ENCODE data around the gene BGN. TPM values are rescaled to one million over a fixed set of nuclear protein-coding genes. Genes with fewer than 3 reads are reported as not detected.
A peak's percentile ranks its signal among the peaks of the same experiment; 100 is the strongest.

BGN gene
- total RNA-seq, 1 experiment from 2014 or later: not detected

GRCh38 chrX:153458476-153458875 is 36.3 kb upstream of the BGN start:
- Mint-ChIP-seq H3K36me3 (ENCODE audit: insufficient read depth, unreplicated experiment) (peaks cover 8% of the 10 kb centered on the region), H3K4me1 (ENCODE audit: low read depth, unreplicated experiment) (no peaks in the 10 kb centered on the region), H3K4me3 (ENCODE audit: low read depth, unreplicated experiment) (no peak overlapping the region), H3K27ac (ENCODE audit: unreplicated experiment) (no peak overlapping the region), H3K27me3 (ENCODE audit: unreplicated experiment) (no peaks in the 10 kb centered on the region), H3K9me3 (ENCODE audit: low read depth, unreplicated experiment) (no peaks in the 10 kb centered on the region)
- intact Hi-C loops (cut with micrococcal nuclease; ENCODE audit: unreplicated experiment): no loop called here
- DNase-seq: no peak
- BruUV-seq (replicated peaks): no TSS peak
- TF ChIP-seq, protein P1, sequence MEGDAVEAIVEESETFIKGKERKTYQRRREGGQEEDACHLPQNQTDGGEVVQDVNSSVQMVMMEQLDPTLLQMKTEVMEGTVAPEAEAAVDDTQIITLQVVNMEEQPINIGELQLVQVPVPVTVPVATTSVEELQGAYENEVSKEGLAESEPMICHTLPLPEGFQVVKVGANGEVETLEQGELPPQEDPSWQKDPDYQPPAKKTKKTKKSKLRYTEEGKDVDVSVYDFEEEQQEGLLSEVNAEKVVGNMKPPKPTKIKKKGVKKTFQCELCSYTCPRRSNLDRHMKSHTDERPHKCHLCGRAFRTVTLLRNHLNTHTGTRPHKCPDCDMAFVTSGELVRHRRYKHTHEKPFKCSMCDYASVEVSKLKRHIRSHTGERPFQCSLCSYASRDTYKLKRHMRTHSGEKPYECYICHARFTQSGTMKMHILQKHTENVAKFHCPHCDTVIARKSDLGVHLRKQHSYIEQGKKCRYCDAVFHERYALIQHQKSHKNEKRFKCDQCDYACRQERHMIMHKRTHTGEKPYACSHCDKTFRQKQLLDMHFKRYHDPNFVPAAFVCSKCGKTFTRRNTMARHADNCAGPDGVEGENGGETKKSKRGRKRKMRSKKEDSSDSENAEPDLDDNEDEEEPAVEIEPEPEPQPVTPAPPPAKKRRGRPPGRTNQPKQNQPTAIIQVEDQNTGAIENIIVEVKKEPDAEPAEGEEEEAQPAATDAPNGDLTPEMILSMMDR (IDR thresholded peaks at IDR 0.05; ENCODE audit: unreplicated experiment): no peak
- CTCF ChIA-PET: no interaction called here

DNA sequence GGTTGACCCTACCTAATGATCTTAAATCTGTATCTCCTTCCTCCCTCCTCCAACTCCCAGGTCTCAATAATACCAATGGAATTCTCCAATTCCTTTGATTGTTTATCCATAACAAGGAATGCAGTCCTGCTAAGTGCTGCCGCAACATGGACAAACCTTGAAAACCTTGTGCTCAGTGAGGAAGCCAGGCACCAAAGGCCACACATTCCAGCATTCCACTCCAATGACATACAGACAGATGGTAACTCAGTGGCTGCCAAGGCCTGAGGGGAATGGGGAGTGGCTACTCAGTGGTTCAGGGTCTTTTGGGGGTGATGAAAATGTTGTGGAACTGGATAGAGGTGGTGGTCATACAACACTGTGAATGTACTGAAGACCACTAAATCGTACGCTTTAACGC is 34.8 kb upstream of the BGN start:
- CTCF ChIA-PET: interaction anchor here (1.2 kb wide), 1 partner anchor 427 kb away, joined by 4 read pairs; no protein-coding TSS in a partner anchor
- BruUV-seq (replicated peaks): no TSS peak
- no peaks in the 10 kb centered on the region for H3K9me3 Mint-ChIP-seq (ENCODE audit: low read depth, unreplicated experiment)
- no peak overlapping the region for H3K4me3 Mint-ChIP-seq (ENCODE audit: low read depth, unreplicated experiment)
- H3K27ac Mint-ChIP-seq (ENCODE audit: unreplicated experiment): no peak overlapping the region
- H3K36me3 Mint-ChIP-seq (ENCODE audit: insufficient read depth, unreplicated experiment): peaks cover 16% of the 10 kb centered on the region
- no peaks in the 10 kb centered on the region for H3K27me3 Mint-ChIP-seq (ENCODE audit: unreplicated experiment)
- TF ChIP-seq, protein P1 (IDR thresholded peaks at IDR 0.05; ENCODE audit: unreplicated experiment): no peak
- no peak for DNase-seq
- intact Hi-C loops (cut with micrococcal nuclease; ENCODE audit: unreplicated experiment): no loop called here
- H3K4me1 Mint-ChIP-seq (ENCODE audit: low read depth, unreplicated experiment): no peaks in the 10 kb centered on the region

DNA sequence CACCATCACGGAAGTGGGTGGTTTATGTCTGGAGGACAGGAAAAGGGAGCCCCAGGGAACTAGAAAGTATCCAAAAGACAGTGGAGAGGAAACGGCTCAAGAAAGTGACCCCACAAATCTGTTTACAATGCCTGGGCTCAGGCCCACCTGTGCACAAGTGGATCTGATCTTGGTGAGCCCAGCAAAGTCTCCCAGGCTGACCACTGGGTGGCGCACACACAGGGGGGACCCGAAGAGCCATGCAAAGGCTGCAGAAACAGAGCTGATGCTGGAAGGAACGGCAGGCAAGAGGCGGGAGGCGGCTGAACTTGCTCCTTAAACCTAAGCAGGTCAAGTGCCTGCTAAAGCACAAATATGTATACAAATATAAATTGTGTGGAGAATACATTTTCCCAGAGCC is 34.0 kb upstream of the BGN start:
- peak; percentile 65 for DNase-seq
- Mint-ChIP-seq H3K9me3 (ENCODE audit: low read depth, unreplicated experiment) (no peaks in the 10 kb centered on the region), H3K27ac (ENCODE audit: unreplicated experiment) (no peak overlapping the region), H3K36me3 (ENCODE audit: insufficient read depth, unreplicated experiment) (peaks cover 16% of the 10 kb centered on the region), H3K4me1 (ENCODE audit: low read depth, unreplicated experiment) (no peaks in the 10 kb centered on the region), H3K4me3 (ENCODE audit: low read depth, unreplicated experiment) (no peak overlapping the region), H3K27me3 (ENCODE audit: unreplicated experiment) (no peaks in the 10 kb centered on the region)
- TF ChIP-seq, protein P1 (IDR thresholded peaks at IDR 0.05; ENCODE audit: unreplicated experiment): peak; percentile 69
- CTCF ChIA-PET: interaction anchor here (0.6 to 1.6 kb wide), 5 partner anchors 10 to 428 kb away, joined by 3 to 9 read pairs (median 4); partner anchors contain the start of gene HAUS7
- intact Hi-C loops (cut with micrococcal nuclease; ENCODE audit: unreplicated experiment): no loop called here
- BruUV-seq (replicated peaks): no TSS peak

DNA sequence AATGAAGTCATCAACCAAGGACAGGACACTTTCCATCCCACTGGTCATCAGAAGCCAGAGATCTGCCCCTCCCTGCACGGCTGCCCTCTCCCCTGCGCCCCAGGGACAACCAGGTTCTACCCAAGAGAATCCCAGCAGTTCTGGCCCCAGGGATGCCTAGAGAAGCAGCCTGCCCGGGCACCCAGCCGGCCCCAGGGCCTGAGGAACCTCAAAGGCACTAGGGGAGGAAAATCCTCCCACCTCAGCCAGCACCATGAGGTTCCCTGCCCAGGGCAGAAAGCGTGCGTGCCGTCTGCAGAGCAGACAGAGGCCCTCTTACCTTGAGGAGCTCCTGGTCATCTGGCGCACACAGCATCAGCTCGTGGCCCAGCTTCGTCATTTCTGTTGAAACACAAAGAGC is 32.5 kb upstream of the BGN start:
- BruUV-seq (replicated peaks): no TSS peak
- CTCF ChIA-PET: no interaction called here
- Mint-ChIP-seq H3K27me3 (ENCODE audit: unreplicated experiment) (no peaks in the 10 kb centered on the region), H3K9me3 (ENCODE audit: low read depth, unreplicated experiment) (no peaks in the 10 kb centered on the region), H3K4me3 (ENCODE audit: low read depth, unreplicated experiment) (no peak overlapping the region), H3K36me3 (ENCODE audit: insufficient read depth, unreplicated experiment) (peaks cover 9% of the 10 kb centered on the region), H3K27ac (ENCODE audit: unreplicated experiment) (no peak overlapping the region), H3K4me1 (ENCODE audit: low read depth, unreplicated experiment) (no peaks in the 10 kb centered on the region)
- TF ChIP-seq, protein P1 (IDR thresholded peaks at IDR 0.05; ENCODE audit: unreplicated experiment): no peak
- DNase-seq: no peak
- intact Hi-C loops (cut with micrococcal nuclease; ENCODE audit: unreplicated experiment): no loop called here

Data from Calu3 (cell line).